ENCODE results near the gene RAP1GAP2.
"Not testable (repeated sequence)": the region's sequence is repeated elsewhere in the genome, so short reads cannot be mapped to it uniquely, and the experiment has no call there.

Gene RAP1GAP2

GRCh38 chr17:2885733-2886132 lies 89.5 kb downstream of the RAP1GAP2 start:
- DNase-seq: no peak

- no peak for DNase-seq
These were observed 92.1 kb downstream of the RAP1GAP2 start for GRCh38 chr17:2888326-2888725.

GRCh38 chr17:2889256-2889655 lies 93.0 kb downstream of the RAP1GAP2 start:
- DNase-seq: no peak

GRCh38 chr17:2890778-2891177 lies 94.5 kb downstream of the RAP1GAP2 start:
- DNase-seq: not testable (repeated sequence)

GRCh38 chr17:2892305-2892971 lies 96.2 kb downstream of the RAP1GAP2 start:
- peak; percentile 51 for DNase-seq

GRCh38 chr17:2893422-2893914 lies 97.2 kb downstream of the RAP1GAP2 start:
- no peak for DNase-seq

- no peak for DNase-seq
These were observed 98.5 kb downstream of the RAP1GAP2 start for GRCh38 chr17:2894782-2895181.

GRCh38 chr17:2897605-2898004 lies 101.4 kb downstream of the RAP1GAP2 start:
- DNase-seq: no peak

GRCh38 chr17:2898255-2898926 lies 102.2 kb downstream of the RAP1GAP2 start:
- DNase-seq: no peak

- no peak for DNase-seq
These were observed 103.7 kb downstream of the RAP1GAP2 start for GRCh38 chr17:2899906-2900305.

GRCh38 chr17:2900842-2901241 lies 104.6 kb downstream of the RAP1GAP2 start:
- DNase-seq: no peak

- no peak for DNase-seq
These were observed 105.3 kb downstream of the RAP1GAP2 start for GRCh38 chr17:2901582-2901981.

GRCh38 chr17:2902546-2902945 lies 106.3 kb downstream of the RAP1GAP2 start:
- DNase-seq: no peak

- no peak for DNase-seq
These were observed 107.1 kb downstream of the RAP1GAP2 start for GRCh38 chr17:2903193-2903974.

- DNase-seq: peak; percentile 15
These were observed 107.9 kb downstream of the RAP1GAP2 start for GRCh38 chr17:2904135-2904534.

- no peak for DNase-seq
These were observed 109.0 kb downstream of the RAP1GAP2 start for GRCh38 chr17:2905269-2905668.

- no peak for DNase-seq
These were observed 109.7 kb downstream of the RAP1GAP2 start for GRCh38 chr17:2905696-2906501.

- DNase-seq: no peak
These were observed 110.7 kb downstream of the RAP1GAP2 start for GRCh38 chr17:2906901-2907300.

GRCh38 chr17:2909175-2909845 lies 113.1 kb downstream of the RAP1GAP2 start:
- no peak for DNase-seq

GRCh38 chr17:2909846-2910234 lies 113.6 kb downstream of the RAP1GAP2 start:
- DNase-seq: no peak

GRCh38 chr17:2911035-2911754 lies 115.0 kb downstream of the RAP1GAP2 start:
- no peak for DNase-seq

All from fibroblast of skin of scalp (primary cell).